ENCODE data around the gene MRPL53. TPM values are rescaled to one million over a fixed set of nuclear protein-coding genes. Genes with fewer than 3 reads are reported as not detected.
"Not testable (repeated sequence)": the region's sequence is repeated elsewhere in the genome, so short reads cannot be mapped to it uniquely, and the experiment has no call there.

MRPL53 gene
- total RNA-seq, 1 donor from 2014 or later, result 105 TPM

GRCh38 chr2:74482801-74483674, 10.6 kb upstream of the MRPL53 start, which contains the start of the genes CCDC142 and TTC31:
Gene CCDC142, minus strand, starts transcription at chr2:74482998. Its CDS starts 161 bp downstream, at chr2:74482837.
Gene TTC31, plus strand, starts transcription at chr2:74483081. Its CDS starts 15 bp downstream, at chr2:74483096.
- intact Hi-C loops (cut with micrococcal nuclease), result loop anchor here (1.0 to 2.0 kb wide), 8 partner anchors 11 to 104 kb away; partner anchors contain the start of genes AUP1, C2orf81, DOK1 and HTRA2

- intact Hi-C loops (cut with micrococcal nuclease), result loop anchor here (1.0 to 2.0 kb wide), 2 partner anchors 10 to 17 kb away; partner anchors contain the start of genes LBX2 and MRPL53
Measured at GRCh38 chr2:74481961-74482800, 9.7 kb upstream of the MRPL53 start.

GRCh38 chr2:74481431-74481830, 9.0 kb upstream of the MRPL53 start:
- intact Hi-C loops (cut with micrococcal nuclease), result no loop called here

GRCh38 chr2:74474899-74475298, 2.4 kb upstream of the MRPL53 start:
- intact Hi-C loops (cut with micrococcal nuclease), result no loop called here

GRCh38 chr2:74474481-74474880, 2.0 kb upstream of the MRPL53 start:
- intact Hi-C loops (cut with micrococcal nuclease), result no loop called here

- intact Hi-C loops (cut with micrococcal nuclease), result loop anchor here (1.0 kb wide), 4 partner anchors 9 to 56 kb away; partner anchors contain the start of genes AUP1, CCDC142, HTRA2 and WBP1
Measured at GRCh38 chr2:74472945-74473258, 422 bp upstream of the MRPL53 start.

GRCh38 chr2:74471332-74472065, 981 bp downstream of the MRPL53 start:
- intact Hi-C loops (cut with micrococcal nuclease), result loop anchor here (1.0 kb wide), 4 partner anchors 11 to 58 kb away; partner anchors contain the start of genes AUP1, CCDC142, HTRA2 and WBP1

- intact Hi-C loops (cut with micrococcal nuclease), result not testable (repeated sequence)
Measured at GRCh38 chr2:74470742-74471141, 1.7 kb downstream of the MRPL53 start.

- intact Hi-C loops (cut with micrococcal nuclease), result no loop called here
Measured at GRCh38 chr2:74464406-74464805, 8.1 kb downstream of the MRPL53 start.

GRCh38 chr2:74462786-74463105, 9.7 kb downstream of the MRPL53 start:
- intact Hi-C loops (cut with micrococcal nuclease), result no loop called here

GRCh38 chr2:74462054-74462785, 10.3 kb downstream of the MRPL53 start:
- intact Hi-C loops (cut with micrococcal nuclease), result no loop called here

GRCh38 chr2:74461187-74462053, 11.1 kb downstream of the MRPL53 start:
- intact Hi-C loops (cut with micrococcal nuclease), result no loop called here

- intact Hi-C loops (cut with micrococcal nuclease), result not testable (repeated sequence)
Measured at GRCh38 chr2:74460187-74460586, 12.3 kb downstream of the MRPL53 start.

GRCh38 chr2:74459503-74460118, 12.9 kb downstream of the MRPL53 start:
- intact Hi-C loops (cut with micrococcal nuclease), result loop anchor here (5.0 to 10.0 kb wide), 2 partner anchors 498 to 1385 kb away; partner anchors contain the start of genes POLE4 and SFXN5

GRCh38 chr2:74458938-74459363, 13.5 kb downstream of the MRPL53 start:
- intact Hi-C loops (cut with micrococcal nuclease), result loop anchor here (1.0 to 10.0 kb wide), 6 partner anchors 13 to 1384 kb away; partner anchors contain the start of genes DOK1, MRPL53, MTHFD2 and POLE4

GRCh38 chr2:74458132-74458937, 14.1 kb downstream of the MRPL53 start, which contains the start of gene WBP1:
Gene WBP1, plus strand, starts transcription at chr2:74458438. Its CDS starts 165 bp downstream, at chr2:74458603.
- intact Hi-C loops (cut with micrococcal nuclease), result loop anchor here (1.0 to 10.0 kb wide), 6 partner anchors 14 to 1384 kb away; partner anchors contain the start of genes DOK1, MRPL53, MTHFD2 and POLE4

GRCh38 chr2:74457549-74458131, 14.8 kb downstream of the MRPL53 start:
- intact Hi-C loops (cut with micrococcal nuclease), result loop anchor here (1.0 to 10.0 kb wide), 9 partner anchors 15 to 1383 kb away; partner anchors contain the start of genes AUP1, DOK1, HTRA2 and MRPL53

Data from T-helper 2 cell treated with Interferon-gamma antibody and Interleukin-4, amounts not matched to agents 100 ng/mL and 5 ng/mL, for 36 hours (primary cell).